ENCODE data around the gene AMMECR1. TPM values are rescaled to one million over a fixed set of nuclear protein-coding genes. Genes with fewer than 3 reads are reported as not detected.
"Not testable (repeated sequence)": the region's sequence is repeated elsewhere in the genome, so short reads cannot be mapped to it uniquely, and the experiment has no call there.

The AMMECR1 gene
- total RNA-seq, 1 experiment from 2014 or later: 9.4 TPM

GRCh38 chrX:110171442-110171841 lies 146.4 kb downstream of the AMMECR1 start:
- no peak for DNase-seq (ENCODE audit: low read depth)

DNA sequence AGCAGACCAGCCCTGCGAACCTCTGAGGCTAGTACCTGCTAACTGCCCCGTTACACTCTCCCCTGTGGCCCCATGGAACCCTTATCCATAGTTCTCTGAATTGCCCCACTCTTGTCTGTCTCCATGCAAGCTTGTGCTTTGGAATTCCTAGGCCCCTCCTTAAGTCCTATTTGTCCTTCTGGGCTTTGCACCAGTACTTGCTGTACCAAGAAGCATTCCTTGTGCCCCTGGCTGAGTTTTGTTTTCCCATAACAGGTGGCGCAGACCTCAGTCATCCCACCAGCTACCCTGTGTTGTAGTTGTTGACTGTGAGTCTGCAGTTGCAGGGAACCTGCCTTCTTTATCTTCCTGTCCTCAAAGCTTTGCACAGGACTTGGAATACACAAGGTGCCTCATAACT lies 147.9 kb downstream of the AMMECR1 start:
- DNase-seq (ENCODE audit: low read depth): no peak

- peak; percentile 46 for DNase-seq (ENCODE audit: low read depth)
These were observed 149.3 kb downstream of the AMMECR1 start for GRCh38 chrX:110168585-110168984.

DNA sequence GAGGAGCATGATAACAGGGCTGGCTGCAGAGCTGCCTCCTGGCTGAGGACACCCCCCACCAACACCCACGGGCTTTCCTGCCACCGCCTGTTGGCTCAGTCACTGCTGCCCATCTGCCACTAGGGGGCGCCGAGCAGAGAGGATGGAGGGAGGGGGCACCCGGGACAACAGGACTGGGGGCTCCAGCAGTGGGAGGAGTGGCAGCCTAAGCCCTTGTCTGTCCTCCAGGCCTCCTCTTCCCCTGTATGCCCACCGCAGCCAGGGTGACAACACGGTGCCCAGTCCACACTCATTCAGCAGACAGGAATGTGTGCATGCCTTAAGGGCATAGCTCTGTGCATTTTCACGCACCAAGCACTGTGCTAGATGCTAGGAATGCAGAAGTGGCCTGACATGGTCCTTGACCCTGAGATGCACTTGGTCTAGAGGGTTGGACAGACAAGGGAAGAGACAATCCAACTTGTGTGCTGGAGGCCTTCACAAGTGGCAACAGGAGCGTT lies 149.9 kb downstream of the AMMECR1 start:
- peak; percentile 26 for DNase-seq (ENCODE audit: low read depth)

DNA sequence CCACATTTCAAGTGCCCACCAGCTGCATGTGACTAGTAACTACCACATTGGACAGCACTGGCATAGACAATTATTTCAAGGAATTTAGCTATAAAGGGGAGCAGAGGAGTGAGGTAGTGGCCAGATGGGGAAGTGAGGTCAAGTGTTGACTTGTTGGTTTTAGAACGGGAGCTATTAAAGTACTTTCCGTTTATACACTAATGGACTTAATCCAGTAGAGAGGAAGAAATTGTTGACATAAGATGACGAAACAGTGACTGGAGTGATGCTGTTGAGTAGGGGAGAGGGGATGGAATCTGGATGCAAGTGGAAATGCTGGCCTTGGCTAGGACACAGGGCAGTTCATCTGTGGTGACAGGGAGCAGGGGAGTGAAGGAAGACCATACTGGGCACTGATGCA lies 154.4 kb downstream of the AMMECR1 start:
- no peak for DNase-seq (ENCODE audit: low read depth)

- no peak for DNase-seq (ENCODE audit: low read depth)
These were observed 155.0 kb downstream of the AMMECR1 start for GRCh38 chrX:110162867-110163266.

- no peak for DNase-seq (ENCODE audit: low read depth)
These were observed 155.8 kb downstream of the AMMECR1 start for GRCh38 chrX:110162131-110162530.

DNA sequence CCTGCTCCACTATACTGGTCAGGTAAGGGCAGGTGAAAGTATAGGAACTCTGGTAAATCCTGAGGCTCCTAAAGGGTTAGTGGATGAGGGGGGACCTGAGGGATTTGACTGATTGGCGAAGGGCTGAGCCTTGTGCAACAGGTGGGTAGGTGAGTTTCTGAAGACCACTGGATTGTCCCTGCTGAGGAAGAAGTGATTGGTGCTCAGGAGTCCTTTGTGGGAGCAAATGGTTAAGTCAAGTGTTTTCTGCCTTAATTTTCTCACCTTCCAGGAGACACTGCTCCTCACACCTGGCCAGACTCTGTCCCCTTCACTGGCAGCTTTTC lies 156.6 kb downstream of the AMMECR1 start:
- no peak for DNase-seq (ENCODE audit: low read depth)

DNA sequence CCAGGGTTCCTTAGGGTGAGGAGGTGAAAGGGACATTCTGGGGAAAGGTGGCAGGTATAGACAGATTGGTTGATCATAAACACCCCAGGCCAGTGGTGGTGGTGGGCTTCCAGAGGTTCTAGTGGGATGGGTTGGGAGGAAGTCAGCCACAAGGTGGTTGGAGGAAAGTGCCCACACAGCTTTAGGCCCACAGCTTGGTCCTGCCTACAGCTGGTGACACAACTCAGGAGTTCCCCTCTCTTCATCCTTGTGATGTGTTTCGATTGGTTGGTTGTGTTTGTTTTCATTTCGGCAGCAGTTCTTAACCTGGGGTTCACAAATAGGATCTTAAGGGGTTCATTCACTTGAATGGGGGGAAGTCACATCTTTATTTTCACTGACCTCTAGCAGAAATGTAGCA lies 158.0 kb downstream of the AMMECR1 start:
- DNase-seq (ENCODE audit: low read depth): no peak

GRCh38 chrX:110159235-110159634 lies 158.7 kb downstream of the AMMECR1 start:
- DNase-seq (ENCODE audit: low read depth): no peak

DNA sequence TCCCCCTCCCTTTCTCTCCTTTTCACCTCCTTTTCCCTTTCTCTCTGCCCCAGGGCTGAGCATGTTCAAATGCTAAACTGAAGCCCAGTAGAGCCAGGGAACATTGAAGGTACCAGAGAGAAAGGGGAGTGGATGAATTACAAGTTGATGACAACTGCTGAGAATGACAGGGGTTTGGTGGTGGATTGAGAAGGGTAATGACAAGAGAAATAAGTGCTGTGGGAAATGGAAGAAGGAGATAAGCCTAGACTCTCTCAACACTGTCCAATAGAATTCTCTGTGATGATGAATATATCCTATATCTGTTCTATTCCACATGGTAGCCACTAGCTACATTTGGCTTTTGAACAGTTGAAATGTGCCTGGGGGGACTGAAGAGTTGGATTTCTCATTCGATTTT lies 160.4 kb downstream of the AMMECR1 start:
- no peak for DNase-seq (ENCODE audit: low read depth)

GRCh38 chrX:110156167-110156754 lies 161.6 kb downstream of the AMMECR1 start:
- DNase-seq (ENCODE audit: low read depth): no peak

GRCh38 chrX:110155759-110156158 lies 162.1 kb downstream of the AMMECR1 start:
- DNase-seq (ENCODE audit: low read depth): no peak

DNA sequence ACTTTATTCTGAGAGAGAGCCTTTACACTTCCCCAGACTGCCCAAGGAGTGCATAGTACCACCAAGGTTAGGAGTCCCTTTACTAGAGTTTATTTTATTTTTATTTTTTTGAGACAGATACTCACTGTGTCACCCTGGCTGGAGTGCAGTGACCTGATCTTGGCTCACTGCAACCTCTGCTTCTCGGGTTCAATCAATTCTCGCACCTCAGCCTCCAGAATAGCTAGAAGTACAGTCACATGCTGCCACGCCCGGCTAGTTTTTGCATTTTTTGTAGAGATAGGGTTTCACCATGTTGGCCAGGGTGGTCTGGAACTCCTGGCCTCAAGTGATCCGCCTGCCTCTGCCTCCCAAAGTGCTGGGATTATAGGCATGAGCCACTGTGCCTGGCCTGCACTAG lies 163.6 kb downstream of the AMMECR1 start:
- DNase-seq (ENCODE audit: low read depth): not testable (repeated sequence)

GRCh38 chrX:110153896-110154295 lies 164.0 kb downstream of the AMMECR1 start:
- DNase-seq (ENCODE audit: low read depth): no peak

DNA sequence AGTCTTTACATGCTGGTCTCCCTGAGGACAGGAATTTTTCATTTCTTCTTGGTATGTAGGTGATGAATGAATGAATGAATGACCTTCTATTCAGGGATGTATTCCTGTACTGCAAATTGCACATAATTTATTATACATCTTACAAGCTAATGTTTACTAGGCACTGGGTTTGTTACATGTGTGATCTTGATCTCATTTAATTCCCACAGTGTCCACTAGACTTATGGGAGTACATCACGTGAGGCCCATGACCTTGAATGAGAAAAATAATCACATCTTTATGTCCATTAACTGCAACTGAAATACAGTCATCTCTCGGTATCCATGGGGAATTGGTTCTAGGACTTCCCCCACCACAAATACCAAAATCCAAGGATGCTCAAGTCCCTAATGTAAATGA lies 164.6 kb downstream of the AMMECR1 start:
- DNase-seq (ENCODE audit: low read depth): no peak

GRCh38 chrX:110146521-110146920 lies 171.4 kb downstream of the AMMECR1 start:
- peak; percentile 25 for DNase-seq (ENCODE audit: low read depth)

GRCh38 chrX:110145854-110146253 lies 172.0 kb downstream of the AMMECR1 start:
- DNase-seq (ENCODE audit: low read depth): no peak

GRCh38 chrX:110145311-110145710 lies 172.6 kb downstream of the AMMECR1 start:
- DNase-seq (ENCODE audit: low read depth): no peak

Other genes starting within 250 kb of the AMMECR1 start
- not detected in 2 replicates for gene RTL9, start 40.8 kb upstream of the AMMECR1 start, total RNA-seq (2014; rRNA removed; shearing (Covaris generic))

Data from Daoy (cell line).